Glutamatergic neuron (in vitro differentiated cells): ENCODE data around the gene HNRNPUL1. TPM values are rescaled to one million over a fixed set of nuclear protein-coding genes. Genes with fewer than 3 reads are reported as not detected.
"Not testable (repeated sequence)": the region's sequence is repeated elsewhere in the genome, so short reads cannot be mapped to it uniquely, and the experiment has no call there.

Experiments
- DNase-seq: peaks from one replicate; pipeline ENCODE4 v3.0.0; 2022
- H3K27ac Mint-ChIP-seq: one replicate; pipeline ENCODE4 v1.8.0; 2020; ENCODE audit warnings: mild to moderate bottlenecking, mixed read lengths, inconsistent platforms; ENCODE audit not compliant: unreplicated experiment
- H3K27me3 Mint-ChIP-seq: one replicate; pipeline ENCODE4 v1.8.0; 2020; ENCODE audit warnings: mild to moderate bottlenecking, moderate library complexity, mixed read lengths, inconsistent platforms; ENCODE audit not compliant: unreplicated experiment
- H3K36me3 Mint-ChIP-seq: one replicate; pipeline ENCODE4 v1.8.0; 2020; ENCODE audit warnings: mild to moderate bottlenecking, mixed read lengths, inconsistent platforms; ENCODE audit not compliant: unreplicated experiment
- H3K4me1 Mint-ChIP-seq: one replicate; pipeline ENCODE4 v1.8.0; 2020; ENCODE audit warnings: mild to moderate bottlenecking, low read depth, mixed read lengths, inconsistent platforms; ENCODE audit not compliant: unreplicated experiment
- H3K4me3 Mint-ChIP-seq: one replicate; pipeline ENCODE4 v1.8.0; 2020; ENCODE audit warnings: mild to moderate bottlenecking, mixed read lengths, inconsistent platforms; ENCODE audit not compliant: unreplicated experiment
- H3K9me3 Mint-ChIP-seq: one replicate; pipeline ENCODE4 v1.8.0; 2020; ENCODE audit warnings: mild to moderate bottlenecking, moderate library complexity, mixed read lengths, inconsistent platforms; ENCODE audit not compliant: unreplicated experiment
- total RNA-seq: library from RNA; stranded (reverse); fragmentation: NEBNext Ultra II Directional; extraction: Animal tissue kit (Norgen Biotek cat#: 25700); gene quantifications from one replicate; pipeline ENCODE4 v1.2.1, GENCODE V29; 2021; ENCODE audit not compliant: unreplicated experiment
- TF ChIP-seq, protein P1 (sequence below): fragments of 200-600 bp; sonication (generic); IDR thresholded peaks from one replicate; pipeline ENCODE4 v1.5.0; 2021; ENCODE audit not compliant: partially characterized antibody, unreplicated experiment

HNRNPUL1 gene
- total RNA-seq, 1 donor from 2014 or later = 201 TPM

DNA sequence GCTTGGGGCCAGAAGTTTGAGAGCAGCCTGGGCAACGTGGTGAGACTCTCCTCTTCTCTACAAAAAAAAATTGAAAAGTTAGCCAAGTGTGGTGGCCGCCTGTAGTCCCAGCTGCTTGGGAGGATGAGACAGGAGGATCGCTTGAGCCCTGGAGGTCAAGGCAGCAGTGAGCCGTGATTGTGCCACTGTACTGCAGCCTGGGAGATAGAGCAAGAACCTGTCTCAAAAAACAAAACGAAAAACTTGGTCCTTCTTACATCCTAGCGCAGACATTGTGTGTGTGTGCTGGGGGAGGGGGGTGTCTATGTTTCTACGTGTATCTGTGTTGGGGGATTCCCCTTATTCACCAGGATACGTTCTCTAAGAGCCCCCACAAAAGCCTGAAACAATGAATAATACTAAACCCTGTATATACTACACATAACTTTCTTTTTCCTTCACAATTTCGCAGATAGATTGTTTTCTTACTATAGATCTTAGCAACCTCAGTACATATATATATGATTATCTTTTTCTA lies 37.2 kb upstream of the HNRNPUL1 start:
- Mint-ChIP-seq H3K27ac (no peak overlapping the region), H3K4me3 (peak overlapping the region; percentile 14), H3K4me1 (peaks cover 4% of the 10 kb centered on the region), H3K36me3 (no peaks in the 10 kb centered on the region), H3K27me3 (peaks cover 13% of the 10 kb centered on the region), H3K9me3 (no peaks in the 10 kb centered on the region)
- DNase-seq = no peak
- TF ChIP-seq, protein P1, sequence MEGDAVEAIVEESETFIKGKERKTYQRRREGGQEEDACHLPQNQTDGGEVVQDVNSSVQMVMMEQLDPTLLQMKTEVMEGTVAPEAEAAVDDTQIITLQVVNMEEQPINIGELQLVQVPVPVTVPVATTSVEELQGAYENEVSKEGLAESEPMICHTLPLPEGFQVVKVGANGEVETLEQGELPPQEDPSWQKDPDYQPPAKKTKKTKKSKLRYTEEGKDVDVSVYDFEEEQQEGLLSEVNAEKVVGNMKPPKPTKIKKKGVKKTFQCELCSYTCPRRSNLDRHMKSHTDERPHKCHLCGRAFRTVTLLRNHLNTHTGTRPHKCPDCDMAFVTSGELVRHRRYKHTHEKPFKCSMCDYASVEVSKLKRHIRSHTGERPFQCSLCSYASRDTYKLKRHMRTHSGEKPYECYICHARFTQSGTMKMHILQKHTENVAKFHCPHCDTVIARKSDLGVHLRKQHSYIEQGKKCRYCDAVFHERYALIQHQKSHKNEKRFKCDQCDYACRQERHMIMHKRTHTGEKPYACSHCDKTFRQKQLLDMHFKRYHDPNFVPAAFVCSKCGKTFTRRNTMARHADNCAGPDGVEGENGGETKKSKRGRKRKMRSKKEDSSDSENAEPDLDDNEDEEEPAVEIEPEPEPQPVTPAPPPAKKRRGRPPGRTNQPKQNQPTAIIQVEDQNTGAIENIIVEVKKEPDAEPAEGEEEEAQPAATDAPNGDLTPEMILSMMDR = no peak

DNA sequence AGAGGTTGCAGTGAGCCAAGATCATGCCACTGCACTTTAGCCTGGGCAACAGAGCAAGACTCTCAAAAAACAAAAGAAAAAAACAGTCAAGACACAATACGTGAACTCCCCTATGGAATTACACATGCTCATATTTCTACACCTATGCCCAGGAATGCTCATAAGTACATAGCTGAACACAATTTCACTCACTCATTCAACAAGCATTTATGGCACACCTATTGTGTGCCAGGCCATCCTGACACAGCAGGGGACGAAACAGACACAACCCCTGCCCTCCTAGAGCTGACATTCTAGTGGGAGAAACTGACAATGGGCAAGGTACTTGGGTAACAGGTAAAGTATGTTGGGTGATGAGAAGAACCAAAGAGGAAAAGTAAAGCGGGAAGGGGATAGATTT lies 35.7 kb upstream of the HNRNPUL1 start:
- no peaks in the 10 kb centered on the region for H3K36me3 Mint-ChIP-seq
- no peak for DNase-seq
- no peak overlapping the region for H3K4me3 Mint-ChIP-seq
- no peak overlapping the region for H3K27ac Mint-ChIP-seq
- TF ChIP-seq, protein P1 = no peak
- H3K27me3 Mint-ChIP-seq = peaks cover 13% of the 10 kb centered on the region
- no peaks in the 10 kb centered on the region for H3K9me3 Mint-ChIP-seq
- H3K4me1 Mint-ChIP-seq = peaks cover 4% of the 10 kb centered on the region

DNA sequence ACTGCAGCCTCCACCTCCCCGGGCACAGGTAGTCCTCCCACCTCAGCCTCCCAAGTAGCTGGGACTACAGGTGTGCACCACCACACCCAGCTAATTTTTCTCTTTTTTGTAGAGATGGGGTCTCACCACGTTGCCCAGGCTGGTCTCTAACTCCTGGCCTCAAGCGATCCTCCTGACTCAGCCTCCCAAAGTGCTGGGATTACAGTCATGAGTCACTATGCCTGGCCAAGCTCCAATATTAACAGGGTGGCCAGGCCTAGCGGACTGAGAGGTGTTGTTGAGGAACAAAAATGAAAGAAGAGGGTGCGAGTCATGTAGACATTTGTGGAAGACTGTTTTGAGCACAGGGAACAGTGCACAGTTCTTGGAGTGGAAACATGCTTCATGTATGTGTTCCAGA lies 34.8 kb upstream of the HNRNPUL1 start:
- not testable (repeated sequence) for H3K36me3 Mint-ChIP-seq, H3K4me3 Mint-ChIP-seq, H3K9me3 Mint-ChIP-seq, H3K27ac Mint-ChIP-seq, H3K4me1 Mint-ChIP-seq, DNase-seq
- peaks cover 13% of the 10 kb centered on the region for H3K27me3 Mint-ChIP-seq

DNA sequence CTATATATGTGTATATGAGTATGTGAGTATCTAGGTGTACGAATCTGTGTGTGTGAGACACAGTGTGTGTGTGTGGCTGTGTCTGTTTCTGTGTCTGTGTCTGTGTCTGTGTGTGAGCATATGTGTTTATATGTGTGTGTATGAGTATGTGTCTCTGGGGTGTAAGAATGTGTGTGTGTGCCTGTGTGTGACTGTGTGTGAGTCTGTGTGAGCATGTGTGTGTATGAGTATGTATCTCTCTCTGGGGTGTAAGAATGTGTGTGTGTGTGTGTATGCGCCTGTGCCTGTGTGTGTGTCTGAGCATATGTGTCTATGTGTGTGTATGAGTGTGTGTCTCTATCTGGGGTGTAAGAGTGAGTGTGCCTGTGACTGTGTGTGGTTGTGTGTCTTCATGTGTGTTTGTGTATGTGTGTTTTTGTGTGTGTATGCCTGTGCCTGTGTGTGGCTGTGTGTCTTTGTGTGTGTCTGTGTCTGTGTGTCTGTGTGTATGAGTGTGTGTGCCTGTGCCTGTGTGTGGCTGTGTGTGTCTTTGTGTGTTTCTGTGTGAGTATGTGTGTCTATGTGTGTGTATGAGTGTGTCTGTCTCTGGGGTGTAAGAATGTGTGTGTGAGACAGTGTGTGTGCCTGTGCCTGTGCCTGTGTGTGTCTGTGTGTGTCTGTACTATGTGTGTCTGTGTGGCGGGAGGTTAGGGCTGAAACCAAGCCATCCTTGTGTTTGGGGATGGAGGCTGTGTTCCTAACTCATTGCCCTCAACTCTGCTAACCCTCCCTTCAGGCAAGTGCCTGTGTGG lies 33.9 kb upstream of the HNRNPUL1 start:
- Mint-ChIP-seq H3K36me3 (no peaks in the 10 kb centered on the region), H3K9me3 (no peaks in the 10 kb centered on the region), H3K4me1 (peaks cover 4% of the 10 kb centered on the region), H3K27ac (no peak overlapping the region), H3K4me3 (no peak overlapping the region), H3K27me3 (peaks cover 8% of the 10 kb centered on the region)
- no peak for DNase-seq
- TF ChIP-seq, protein P1 = no peak

DNA sequence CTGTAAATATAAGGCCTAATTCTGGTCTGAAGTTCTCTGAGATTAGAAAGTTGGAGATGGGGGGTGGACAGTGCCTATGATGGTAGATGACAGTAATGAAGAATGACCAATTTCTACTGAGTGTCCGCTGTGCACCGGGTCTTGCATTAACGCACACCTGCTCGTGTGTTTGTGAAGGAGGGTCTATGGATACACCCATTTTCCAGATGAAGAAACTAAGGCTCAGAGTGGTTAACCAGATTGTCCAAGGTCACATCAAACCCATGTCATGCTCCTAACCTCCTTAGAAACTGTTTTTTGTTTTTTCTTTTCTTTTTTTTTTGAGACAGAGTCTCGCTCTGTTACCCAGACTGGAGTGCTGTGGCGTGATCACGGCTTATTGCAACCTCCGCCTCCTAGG lies 31.5 kb upstream of the HNRNPUL1 start:
- Mint-ChIP-seq H3K4me3 (no peak overlapping the region), H3K27ac (no peak overlapping the region), H3K36me3 (no peaks in the 10 kb centered on the region), H3K4me1 (no peaks in the 10 kb centered on the region), H3K27me3 (peaks cover 4% of the 10 kb centered on the region), H3K9me3 (no peaks in the 10 kb centered on the region)
- TF ChIP-seq, protein P1 = no peak
- DNase-seq = no peak
